Measurements from ENCODE around the gene PHLPP1.

DNA sequence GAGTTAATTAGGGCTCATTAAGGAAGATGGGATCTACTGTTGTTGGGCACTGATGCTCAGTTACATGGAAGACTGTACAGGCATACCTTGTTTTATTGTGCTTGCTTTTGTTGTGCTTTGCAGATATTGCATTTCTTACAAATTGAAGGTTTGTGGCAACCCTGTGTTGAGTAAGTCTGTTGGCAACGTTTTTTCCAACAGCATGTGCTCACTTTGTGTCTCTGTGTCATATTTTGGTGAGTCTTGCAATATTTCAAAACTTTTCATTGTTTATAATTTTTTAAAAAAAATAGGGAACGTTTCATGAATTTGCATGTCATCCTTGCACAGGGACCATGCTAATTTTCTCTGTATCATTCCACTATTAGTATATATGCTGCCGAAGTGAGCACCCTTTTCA, 15.6 kb downstream of the PHLPP1 start:
- TF ChIP-seq JUND (IDR thresholded peaks at IDR 0.05), result no peak
- TF ChIP-seq, protein P1, sequence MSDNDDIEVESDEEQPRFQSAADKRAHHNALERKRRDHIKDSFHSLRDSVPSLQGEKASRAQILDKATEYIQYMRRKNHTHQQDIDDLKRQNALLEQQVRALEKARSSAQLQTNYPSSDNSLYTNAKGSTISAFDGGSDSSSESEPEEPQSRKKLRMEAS (IDR thresholded peaks at IDR 0.05), result no peak
- TF ChIP-seq, protein P2, sequence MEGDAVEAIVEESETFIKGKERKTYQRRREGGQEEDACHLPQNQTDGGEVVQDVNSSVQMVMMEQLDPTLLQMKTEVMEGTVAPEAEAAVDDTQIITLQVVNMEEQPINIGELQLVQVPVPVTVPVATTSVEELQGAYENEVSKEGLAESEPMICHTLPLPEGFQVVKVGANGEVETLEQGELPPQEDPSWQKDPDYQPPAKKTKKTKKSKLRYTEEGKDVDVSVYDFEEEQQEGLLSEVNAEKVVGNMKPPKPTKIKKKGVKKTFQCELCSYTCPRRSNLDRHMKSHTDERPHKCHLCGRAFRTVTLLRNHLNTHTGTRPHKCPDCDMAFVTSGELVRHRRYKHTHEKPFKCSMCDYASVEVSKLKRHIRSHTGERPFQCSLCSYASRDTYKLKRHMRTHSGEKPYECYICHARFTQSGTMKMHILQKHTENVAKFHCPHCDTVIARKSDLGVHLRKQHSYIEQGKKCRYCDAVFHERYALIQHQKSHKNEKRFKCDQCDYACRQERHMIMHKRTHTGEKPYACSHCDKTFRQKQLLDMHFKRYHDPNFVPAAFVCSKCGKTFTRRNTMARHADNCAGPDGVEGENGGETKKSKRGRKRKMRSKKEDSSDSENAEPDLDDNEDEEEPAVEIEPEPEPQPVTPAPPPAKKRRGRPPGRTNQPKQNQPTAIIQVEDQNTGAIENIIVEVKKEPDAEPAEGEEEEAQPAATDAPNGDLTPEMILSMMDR (IDR thresholded peaks at IDR 0.05 in 2 of 3, conservative IDR thresholded peaks at IDR 0.05 in 1 of 3; ENCODE audit: borderline replicate concordance in 1 of 3, insufficient read depth in 1 of 3, low read depth in 2 of 3, low read length in 2 of 3), result no peak
- no peak for TF ChIP-seq POLR2AphosphoS5 (IDR thresholded peaks at IDR 0.05; ENCODE audit: low read depth, low read length)
- TF ChIP-seq EZH2 (IDR thresholded peaks at IDR 0.05), result no peak
- no peak for TF ChIP-seq POLR2A (IDR thresholded peaks at IDR 0.05; ENCODE audit: borderline replicate concordance, extremely low read depth, insufficient read depth, insufficient read length)
- TF ChIP-seq RAD21 (IDR thresholded peaks at IDR 0.05; ENCODE audit: low read depth), result no peak
- TF ChIP-seq, protein P3, sequence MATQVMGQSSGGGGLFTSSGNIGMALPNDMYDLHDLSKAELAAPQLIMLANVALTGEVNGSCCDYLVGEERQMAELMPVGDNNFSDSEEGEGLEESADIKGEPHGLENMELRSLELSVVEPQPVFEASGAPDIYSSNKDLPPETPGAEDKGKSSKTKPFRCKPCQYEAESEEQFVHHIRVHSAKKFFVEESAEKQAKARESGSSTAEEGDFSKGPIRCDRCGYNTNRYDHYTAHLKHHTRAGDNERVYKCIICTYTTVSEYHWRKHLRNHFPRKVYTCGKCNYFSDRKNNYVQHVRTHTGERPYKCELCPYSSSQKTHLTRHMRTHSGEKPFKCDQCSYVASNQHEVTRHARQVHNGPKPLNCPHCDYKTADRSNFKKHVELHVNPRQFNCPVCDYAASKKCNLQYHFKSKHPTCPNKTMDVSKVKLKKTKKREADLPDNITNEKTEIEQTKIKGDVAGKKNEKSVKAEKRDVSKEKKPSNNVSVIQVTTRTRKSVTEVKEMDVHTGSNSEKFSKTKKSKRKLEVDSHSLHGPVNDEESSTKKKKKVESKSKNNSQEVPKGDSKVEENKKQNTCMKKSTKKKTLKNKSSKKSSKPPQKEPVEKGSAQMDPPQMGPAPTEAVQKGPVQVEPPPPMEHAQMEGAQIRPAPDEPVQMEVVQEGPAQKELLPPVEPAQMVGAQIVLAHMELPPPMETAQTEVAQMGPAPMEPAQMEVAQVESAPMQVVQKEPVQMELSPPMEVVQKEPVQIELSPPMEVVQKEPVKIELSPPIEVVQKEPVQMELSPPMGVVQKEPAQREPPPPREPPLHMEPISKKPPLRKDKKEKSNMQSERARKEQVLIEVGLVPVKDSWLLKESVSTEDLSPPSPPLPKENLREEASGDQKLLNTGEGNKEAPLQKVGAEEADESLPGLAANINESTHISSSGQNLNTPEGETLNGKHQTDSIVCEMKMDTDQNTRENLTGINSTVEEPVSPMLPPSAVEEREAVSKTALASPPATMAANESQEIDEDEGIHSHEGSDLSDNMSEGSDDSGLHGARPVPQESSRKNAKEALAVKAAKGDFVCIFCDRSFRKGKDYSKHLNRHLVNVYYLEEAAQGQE (IDR thresholded peaks at IDR 0.05; ENCODE audit: low read depth), result no peak
- no peak for TF ChIP-seq TCF7L2 (IDR thresholded peaks at IDR 0.05; ENCODE audit: borderline replicate concordance, extremely low read depth, insufficient read depth, insufficient read length)
- no peak for TF ChIP-seq CBX3 (IDR thresholded peaks at IDR 0.05; ENCODE audit: low read depth)
- TF ChIP-seq, protein P4, sequence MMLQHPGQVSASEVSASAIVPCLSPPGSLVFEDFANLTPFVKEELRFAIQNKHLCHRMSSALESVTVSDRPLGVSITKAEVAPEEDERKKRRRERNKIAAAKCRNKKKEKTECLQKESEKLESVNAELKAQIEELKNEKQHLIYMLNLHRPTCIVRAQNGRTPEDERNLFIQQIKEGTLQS (IDR thresholded peaks at IDR 0.05), result no peak
- TF ChIP-seq SP1 (IDR thresholded peaks at IDR 0.05; ENCODE audit: low read depth), result no peak
- TF ChIP-seq ZNF274 (IDR thresholded peaks at IDR 0.05; ENCODE audit: low read depth, low read length), result no peak

All from HCT116 (cell line).